GM21825 (cell line): Measurements from ENCODE around the gene GAS7.
A peak's percentile ranks its signal among the peaks of the same experiment; 100 is the strongest.

Experiments used
- ATAC-seq: cut with Tn5 transposase; IDR thresholded peaks from one replicate; pipeline ENCODE4 v1.9.1; 2021; ENCODE audit warnings: mild to moderate bottlenecking, moderate library complexity; ENCODE audit not compliant: unreplicated experiment

The GAS7 gene

DNA sequence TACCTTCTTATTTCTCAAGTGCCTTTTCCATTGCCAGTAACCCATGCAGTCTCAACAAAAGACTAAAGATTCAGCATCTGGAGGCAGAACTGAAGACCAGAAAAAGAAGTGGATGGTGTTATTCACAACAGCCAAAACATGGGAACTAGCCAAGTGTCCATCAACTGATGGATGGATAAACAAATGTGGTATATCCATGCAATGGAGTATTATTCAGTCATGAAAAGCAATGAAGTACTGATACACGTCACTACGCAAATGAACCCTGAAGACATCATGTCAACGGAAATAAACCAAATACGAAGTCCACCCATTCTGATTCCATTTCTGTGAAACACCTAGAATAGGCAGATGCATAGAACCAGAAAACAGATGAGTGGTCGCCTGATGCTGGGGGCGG lies 25.6 kb downstream of the GAS7 start:
- ATAC-seq: no peak

DNA sequence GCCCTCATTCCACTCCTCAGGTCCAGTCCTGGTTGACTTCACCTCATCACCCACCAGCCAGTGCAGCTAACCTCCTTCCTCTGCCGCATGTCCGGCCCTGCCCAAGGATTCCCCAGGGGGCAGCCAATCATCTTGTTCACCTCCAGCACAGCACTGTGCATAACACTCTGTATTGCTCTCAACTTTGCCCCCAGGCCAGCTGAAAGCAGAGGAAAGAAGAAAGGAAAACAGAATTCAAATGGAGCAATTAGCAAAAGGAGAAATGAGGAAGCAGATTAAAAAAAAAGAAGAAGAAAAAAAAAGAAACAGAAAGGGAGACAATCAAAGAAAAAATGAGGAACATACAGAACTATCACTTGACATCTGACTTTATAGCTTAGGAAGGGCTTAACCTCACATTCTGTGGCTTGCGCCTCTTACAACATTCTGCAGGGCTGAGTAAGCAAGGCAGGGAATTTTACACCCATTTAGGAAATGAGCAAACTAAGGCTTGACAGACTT lies 26.1 kb downstream of the GAS7 start:
- no peak for ATAC-seq

DNA sequence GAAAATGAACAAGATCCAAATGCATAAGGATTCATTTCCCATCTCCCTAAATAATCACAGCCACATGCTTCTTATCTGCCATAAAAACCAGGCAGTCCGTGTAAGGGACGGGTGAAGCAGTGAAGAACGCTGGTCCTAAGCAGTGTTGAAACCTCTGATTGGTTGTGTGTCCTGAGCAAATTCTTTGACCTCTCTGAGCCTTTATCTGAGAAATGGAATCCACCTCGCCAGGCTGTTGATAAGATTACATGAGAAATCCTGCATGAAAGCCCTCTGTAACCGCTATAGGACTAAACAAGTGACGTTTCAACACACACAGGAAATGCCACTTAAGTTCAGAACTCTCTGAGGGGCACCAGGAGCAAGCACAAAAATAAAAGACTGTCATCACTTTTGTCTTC lies 26.8 kb downstream of the GAS7 start:
- no peak for ATAC-seq

DNA sequence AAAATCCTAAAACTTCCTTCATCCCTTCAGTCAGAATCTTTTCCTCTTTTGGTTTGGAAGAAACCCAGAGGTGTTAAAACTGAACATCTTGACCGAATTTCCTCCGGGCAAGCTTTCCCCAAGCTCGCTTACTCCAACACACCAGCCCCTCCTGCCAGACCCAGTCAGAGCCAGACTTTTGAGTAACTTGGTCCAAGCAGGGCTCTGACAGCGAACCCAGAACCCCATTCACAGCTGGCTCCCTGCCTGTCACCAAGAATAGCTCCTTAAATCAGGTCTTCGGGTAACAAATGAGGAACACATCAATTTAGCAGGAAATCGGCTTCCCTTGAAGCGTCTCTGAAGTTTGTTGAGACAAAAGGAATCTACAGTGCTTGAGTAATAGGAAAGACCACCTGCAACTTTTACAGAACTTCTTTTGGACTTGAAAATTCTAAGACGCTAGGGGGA lies 27.3 kb downstream of the GAS7 start:
- ATAC-seq: no peak

DNA sequence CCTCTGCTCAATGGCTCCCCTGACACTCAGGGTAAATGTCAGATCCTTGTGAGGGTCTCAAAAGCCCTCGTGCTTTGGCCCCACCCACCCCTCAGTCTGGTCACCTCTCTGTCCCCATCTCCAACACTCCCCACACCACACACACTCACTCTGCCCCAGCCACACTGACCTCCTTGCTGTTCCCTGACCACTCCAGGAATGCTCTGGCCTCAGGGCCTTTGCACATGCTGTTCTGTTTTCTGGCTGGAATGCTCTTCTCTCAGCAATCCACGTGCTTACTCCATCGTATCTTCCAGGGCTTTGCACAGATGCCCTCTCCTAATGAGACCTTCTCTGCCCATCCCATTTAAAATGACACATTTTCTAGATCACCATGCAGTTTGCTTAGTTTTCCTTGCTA lies 28.2 kb downstream of the GAS7 start:
- no peak for ATAC-seq

DNA sequence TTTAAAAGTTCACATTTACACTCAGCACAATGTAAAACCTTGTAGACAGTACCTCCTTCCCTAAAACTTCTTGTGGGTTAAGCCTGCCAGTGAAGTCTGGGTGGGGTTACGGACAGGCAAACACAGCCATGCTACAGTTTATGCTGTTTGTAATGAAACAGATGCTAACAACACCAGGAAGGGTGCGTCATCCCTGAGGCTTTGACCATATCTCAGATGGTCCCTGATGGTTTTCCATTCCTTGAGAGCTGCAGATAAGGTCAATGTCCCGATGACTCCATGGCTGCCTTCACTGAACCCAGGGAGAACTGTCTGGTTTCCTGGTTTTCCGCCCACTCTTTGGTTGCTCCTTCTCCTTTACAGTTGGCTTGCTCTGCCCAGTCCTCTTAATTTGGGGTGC lies 29.1 kb downstream of the GAS7 start:
- ATAC-seq: no peak

DNA sequence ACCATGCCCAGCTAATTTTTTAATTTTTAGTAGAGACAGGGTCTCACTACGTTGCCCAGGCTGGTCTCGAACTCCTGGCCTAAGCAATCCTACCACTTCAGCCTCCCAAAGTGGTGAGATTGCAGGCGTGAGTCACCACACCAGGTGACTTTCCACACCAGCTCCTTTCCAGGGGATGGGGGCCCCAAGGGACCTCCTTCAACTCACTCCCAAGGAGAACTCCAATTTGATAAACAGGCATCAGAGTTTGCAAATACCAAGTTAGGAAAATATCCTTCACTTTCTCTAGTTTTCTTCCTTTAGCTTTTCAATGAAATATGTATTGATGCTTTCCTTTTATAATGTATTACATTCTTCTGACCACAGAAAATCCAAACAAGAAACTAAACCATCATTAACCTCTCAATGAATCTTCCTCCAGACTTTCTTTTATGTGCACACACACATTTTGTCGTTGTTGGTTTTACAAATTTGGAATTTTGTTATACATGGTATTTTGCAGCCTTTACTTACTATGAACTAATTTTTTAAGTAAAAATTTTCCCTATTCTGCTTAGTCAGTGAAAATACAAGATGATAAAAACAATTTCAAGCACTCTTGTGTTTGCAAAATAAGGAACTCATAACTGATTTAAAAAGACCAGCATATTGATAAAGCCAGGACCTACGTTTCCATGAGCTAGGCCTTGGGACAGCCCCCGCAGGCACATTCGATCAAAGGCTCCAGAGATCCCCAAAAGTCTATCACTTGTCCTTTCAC lies 32.0 kb downstream of the GAS7 start:
- no peak for ATAC-seq

DNA sequence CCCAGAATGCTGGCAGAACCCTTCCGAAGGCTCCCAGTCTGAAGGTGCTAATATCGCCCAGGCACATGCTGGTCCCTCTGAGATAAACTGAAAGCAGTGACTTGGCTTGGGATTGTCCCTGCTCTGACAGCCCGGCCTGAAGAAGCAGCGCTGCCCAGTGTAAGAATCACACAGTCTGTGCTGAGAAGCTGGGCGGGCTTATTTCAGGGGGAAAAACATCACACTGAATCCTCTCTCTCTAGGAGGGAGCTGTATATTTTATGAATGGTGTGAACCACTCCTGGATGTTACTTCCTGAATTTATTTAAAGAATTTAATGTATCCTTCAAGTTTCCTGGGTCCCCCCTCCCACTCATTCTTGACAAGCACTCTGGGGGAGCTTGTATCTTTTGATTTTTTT lies 36.3 kb downstream of the GAS7 start:
- no peak for ATAC-seq

DNA sequence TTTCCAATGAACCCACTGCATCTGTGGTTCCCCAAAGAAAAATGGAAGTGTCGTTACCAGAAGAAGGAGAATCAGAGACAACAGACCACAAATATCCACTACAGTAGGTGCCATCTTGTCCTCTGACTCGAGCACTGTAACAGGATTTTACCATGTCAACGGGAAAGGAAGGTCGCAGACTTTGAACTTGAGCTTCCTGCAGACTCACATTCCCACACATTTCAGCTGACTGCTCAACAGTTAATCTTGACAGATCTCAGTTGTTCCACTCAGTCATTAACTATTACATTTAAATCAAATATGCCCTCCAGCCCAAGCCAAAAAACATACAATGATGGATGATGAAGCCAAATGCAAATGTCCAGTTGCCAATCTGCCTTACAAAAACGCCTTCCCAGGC lies 37.0 kb downstream of the GAS7 start:
- no peak for ATAC-seq

DNA sequence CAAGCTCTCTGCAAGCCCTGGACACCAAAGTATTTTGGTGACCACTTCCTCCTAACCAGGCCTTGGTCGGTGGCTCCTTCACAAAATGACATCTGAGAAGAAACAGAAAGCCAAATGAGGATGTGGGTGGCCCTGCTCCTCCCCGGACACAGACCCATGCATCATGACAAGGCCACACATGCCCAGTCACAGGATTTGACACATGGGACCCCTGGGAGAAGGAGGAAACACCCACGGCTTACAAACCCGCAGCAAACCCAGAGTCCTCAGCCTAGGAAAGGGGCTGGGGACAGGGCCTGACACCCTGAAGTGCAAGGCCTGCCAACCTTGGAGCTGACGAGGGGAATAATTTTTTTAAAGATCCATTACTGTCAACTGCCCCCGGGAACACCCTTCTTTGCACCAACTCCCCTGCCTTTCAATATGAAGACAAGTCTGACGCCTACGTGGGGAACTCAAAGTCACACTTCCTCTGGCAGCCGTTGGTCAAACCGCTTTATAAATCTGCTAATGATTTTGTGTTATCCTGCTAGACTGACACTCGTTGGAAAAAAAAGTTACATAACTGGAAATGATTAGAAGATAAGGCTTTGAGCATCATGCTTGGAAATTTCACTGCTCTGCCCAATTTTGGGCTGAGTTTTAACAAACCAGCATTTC lies 41.3 kb downstream of the GAS7 start:
- peak; percentile 75 for ATAC-seq

DNA sequence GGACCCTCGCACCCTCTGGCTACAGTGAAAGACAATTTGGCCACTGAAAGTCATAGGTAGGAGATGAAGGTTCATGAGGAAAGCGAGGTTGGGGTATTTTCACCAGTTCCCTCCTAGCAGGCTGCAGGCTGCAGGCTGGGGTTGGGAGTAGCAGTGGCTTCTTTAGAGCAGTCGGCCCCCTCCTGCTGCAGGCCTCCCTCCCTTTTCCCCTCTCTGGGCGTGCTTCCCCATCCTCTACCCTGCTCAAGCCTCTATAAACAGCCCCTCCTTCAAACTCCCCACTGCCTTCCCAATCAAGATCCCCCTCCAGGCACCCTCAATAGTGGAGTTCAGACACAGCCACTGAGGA lies 41.8 kb downstream of the GAS7 start:
- no peak for ATAC-seq

DNA sequence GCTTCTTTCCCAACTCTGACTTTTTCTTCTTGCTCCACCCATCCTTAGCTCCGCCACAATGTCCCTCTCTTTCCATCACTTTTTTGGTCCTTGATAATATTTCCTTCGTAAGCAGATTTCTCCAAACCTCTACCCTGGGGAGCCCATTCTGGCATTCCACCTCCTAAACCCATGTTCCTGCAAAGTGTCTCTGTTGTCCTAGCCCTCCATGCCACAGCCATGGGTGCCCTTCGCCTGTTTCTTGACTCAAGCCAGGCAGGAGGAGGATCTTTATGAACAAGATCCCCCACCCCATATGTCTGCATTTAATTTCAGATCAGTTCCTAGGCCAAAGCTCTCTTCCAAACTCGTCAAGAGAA lies 42.4 kb downstream of the GAS7 start:
- ATAC-seq: no peak

DNA sequence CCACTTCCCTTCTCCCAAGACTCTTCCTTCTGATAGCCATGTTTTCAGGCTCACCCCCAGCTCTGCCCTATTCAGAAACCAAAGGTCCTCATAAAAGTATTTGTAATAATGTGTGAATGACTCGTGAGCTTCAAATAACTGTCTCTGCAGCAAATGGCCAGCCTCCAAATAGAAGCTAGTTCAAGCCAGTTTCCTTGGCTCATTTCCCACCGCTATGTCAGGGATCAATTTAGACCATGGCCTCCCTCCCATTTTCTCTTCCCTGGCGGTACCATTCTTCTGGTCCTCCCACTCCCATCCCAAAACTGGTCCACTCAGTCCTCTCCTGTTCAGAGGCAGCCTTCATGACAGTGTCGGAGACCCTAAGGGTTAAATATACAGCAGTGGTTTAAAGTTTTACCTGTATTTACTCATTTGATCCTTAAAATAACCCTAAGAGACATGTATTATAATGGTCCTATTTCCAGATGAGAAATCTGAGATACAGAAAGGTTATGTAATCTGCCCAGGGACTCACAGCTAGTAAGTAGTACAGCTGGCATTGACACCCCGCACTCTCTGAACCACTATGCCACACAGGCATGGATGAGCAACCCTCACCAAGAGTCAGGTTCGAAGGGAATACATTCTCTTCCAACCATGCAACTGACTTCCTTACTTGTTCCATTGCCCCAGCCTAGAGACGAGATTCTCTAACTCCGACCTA lies 42.9 kb downstream of the GAS7 start:
- ATAC-seq: no peak

DNA sequence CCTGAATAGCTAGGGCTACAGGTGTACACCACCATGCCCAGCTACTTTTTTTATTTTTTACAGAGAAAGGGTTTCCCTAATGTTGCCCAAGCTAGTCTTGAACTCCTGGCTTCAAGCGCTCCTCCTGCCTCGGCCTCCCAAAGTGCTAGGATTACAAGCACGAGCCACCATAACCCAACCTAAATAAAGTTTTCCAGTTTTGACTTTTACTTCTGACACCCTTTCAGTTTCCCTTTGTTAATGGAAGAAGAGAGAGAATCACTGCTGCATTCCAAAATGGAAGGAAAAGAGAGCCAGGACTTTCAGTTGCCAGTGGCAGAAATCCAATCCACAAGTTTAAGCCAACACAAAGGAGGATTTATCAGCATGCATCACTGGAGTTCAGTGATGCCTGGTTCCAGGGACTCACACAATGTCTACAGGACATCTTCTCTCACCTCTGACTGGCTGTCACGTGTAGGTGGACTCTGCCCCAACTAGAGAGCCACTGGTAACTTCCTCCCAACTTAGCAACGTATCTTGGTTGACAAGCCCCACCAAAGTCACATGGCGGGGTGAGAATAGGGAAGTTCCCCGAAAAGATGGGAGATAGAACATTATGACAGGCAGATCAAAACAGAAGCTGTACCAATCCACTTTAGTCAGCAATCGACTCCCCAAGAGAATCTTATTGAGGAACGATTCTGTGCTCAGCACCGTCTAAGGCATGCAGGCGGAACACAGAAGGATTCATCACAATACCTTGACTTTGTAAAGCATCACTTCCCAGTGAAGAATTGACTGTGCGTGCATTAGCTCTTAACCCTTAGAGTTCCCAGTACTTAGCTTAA lies 46.5 kb downstream of the GAS7 start:
- no peak for ATAC-seq

DNA sequence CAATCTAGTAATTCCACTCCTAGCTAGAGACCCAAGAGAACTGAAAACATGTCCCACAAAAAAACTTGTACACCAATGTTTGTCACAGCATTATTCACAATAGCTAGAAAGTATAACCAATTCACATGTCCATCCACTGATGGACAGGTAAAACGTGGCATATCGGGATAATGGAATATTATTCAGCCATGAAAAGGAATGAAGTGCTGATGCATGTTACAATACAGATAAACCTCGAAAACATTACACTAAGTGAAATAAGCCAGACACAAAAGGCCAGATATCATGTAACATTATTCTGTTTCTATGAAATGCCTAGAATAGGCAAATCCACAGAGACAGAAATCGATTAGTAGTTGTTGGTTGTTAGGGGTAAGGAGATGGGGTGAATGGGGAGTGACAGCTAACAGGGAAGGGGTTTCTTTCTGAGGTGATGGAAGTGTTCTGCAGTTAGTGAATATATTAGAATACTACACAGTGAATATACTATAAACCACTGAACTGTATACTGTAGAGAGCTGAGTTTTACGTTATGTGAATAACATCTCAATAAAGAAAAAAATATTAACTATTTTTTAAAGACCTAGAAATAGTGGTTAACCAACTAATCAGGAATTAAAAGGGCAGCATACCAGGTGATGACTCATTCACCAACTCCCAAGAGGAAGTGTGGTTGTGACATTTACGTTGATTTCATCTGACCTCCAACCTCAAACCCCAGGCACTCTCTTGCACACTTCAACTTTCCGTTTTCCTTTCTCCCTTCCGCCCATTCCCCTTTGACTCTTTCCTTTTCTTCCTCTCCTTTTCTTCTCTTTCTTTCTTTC lies 48.6 kb downstream of the GAS7 start:
- no peak for ATAC-seq

DNA sequence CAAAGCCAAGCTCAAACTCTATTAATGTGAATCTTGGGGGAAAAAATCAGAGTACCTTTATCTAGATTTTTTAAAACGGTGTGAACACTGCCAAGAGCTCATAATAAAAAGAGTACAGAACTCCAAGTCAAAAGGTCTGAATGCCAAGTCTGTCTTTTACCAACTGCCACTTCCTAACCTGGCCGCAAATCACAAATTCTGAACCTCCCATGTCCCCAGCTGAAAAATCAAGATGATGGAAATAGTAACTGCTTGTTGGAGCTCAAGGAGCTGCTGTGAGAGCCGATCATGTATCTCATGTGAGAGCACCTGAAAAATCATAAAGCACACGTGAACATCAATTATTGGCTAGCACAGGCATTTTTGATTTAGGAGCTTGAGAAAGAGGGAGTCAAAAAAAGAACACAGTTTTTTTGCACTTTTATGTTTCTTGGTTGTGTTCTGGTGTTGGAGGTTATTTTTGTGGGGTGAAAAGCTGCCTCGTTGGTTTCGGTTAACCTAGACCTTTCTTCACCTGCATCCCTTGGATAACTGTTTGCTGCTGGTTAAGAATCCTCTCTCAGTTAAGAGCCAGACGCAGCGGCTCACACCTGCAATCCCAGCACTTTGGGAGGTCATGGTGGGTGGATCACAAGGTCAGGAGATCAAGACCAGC lies 50.5 kb downstream of the GAS7 start:
- no peak for ATAC-seq

DNA sequence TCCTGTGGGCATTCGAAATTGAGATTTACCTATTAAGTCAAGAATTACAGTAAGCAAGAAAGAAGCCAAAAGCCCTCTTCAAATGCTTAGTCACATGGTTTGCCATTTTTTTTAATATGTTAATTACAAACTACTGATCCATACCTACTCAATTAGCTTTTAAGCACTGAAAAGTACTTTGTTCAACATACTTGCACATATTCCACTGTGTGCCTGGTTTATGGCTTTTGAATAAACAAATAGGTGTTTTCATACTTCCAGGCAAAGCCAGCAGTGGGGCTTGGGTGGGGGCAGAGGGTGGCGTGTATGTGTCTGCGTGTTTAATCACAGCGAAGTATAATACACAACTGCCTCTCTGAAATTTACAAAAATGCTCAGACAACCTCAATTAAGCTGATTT lies 51.4 kb downstream of the GAS7 start:
- ATAC-seq: no peak

DNA sequence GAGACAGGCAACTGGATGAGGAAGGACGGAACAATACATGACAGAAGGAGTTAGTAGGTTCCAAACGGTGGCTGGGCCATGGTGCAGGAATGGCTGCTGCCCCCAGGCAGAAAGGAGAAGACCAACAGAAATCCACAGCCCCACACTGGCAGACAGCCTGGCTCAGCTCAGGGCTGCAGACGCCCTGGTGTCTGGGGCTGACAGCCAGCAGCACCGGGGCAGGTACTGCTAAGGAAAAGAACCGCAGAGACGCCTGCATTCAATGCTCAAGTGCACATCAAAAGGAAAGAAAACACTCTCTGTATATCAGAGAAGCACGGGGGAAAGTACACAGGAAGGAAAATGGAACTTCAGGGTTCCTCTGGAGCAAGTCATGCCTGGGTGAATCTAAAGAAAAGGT lies 53.4 kb downstream of the GAS7 start:
- no peak for ATAC-seq

DNA sequence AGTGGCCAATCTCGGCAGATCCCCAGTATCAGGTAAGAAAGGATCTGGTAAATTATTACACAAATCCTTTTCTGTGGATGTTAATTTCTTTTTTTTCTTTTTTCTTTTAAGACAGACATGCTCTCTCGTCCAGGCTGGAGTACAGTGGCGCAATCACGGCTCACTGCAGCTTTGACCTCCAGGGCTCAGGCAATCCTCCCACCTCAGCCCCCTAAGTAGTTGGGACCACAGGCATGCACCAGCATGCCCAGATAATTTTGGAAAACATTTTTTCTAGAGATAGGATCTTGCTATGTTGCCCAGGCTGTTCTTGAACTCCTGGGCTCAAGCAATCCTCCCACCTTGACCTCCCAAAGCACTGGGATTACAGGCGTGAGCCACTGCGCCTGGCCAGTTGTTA lies 54.0 kb downstream of the GAS7 start:
- no peak for ATAC-seq

DNA sequence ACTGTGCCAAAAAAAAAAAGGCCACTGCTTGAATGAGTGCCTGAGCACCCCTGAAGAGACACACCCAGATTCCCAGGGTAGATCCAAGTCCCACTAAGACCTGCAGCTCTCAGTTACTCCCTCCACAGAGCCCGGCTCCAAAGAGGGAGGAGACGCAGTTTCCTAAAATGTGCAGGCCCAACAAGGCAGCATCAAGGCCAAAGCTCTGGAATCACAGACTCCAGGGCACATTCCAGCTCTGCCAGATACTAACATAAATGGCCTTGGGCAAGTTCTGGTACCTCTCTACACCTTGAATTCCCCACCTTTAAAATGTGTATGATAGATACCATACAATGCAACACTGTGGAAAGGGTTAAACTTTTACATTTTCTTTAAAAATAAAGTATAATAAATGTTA lies 57.0 kb downstream of the GAS7 start:
- no peak for ATAC-seq
